Ectodermal cell (in vitro differentiated cells): ENCODE data around the gene DHX40.

Experiments used
- H3K27ac ChIP-seq: 2 replicates; pipeline ENCODE4 v1.7.0; 2013; ENCODE audit warnings: mild to moderate bottlenecking, low read depth, low read length; ENCODE audit not compliant: insufficient read depth, poor library complexity, severe bottlenecking
- H3K27me3 ChIP-seq: 2 replicates; pipeline ENCODE4 v1.7.0; 2013; ENCODE audit warnings: mild to moderate bottlenecking, low read length; ENCODE audit not compliant: insufficient read depth, control insufficient read depth, poor library complexity, severe bottlenecking
- H3K36me3 ChIP-seq: one replicate; pipeline ENCODE4 v1.7.0; 2013; ENCODE audit warnings: low read length; ENCODE audit not compliant: control insufficient read depth, insufficient read depth
- H3K4me1 ChIP-seq: one replicate; pipeline ENCODE4 v1.7.0; 2013; ENCODE audit warnings: low read length; ENCODE audit not compliant: control insufficient read depth, insufficient read depth
- H3K4me3 ChIP-seq: 2 replicates; pipeline ENCODE4 v1.7.0; 2013; ENCODE audit warnings: low read depth, low read length, control low read depth; ENCODE audit not compliant: insufficient read depth
- H3K9me3 ChIP-seq: 2 replicates; pipeline ENCODE4 v1.7.0; 2013; ENCODE audit warnings: mild to moderate bottlenecking, low read length, moderate library complexity; ENCODE audit not compliant: control insufficient read depth
- WGBS, 2 experiments: methylation state at CpG; one replicate each; pipeline ENCODE4 v1.1.7; 2013; ENCODE audit warnings: missing lambda C conversion rate in 2 of 2; 5-methylcytosine and 5-hydroxymethylcytosine counted together

DHX40 gene

GRCh38 chr17:59611503-59611902, 46.1 kb downstream of the DHX40 start:
- Histone ChIP-seq H3K4me3 (no peak overlapping the region), H3K9me3 (no peaks in the 10 kb centered on the region), H3K4me1 (no peaks in the 10 kb centered on the region), H3K27ac (no peak overlapping the region), H3K36me3 (peaks cover 12% of the 10 kb centered on the region), H3K27me3 (no peaks in the 10 kb centered on the region)

- Histone ChIP-seq H3K4me1 (peaks cover 6% of the 10 kb centered on the region), H3K27me3 (no peaks in the 10 kb centered on the region), H3K27ac (no peak overlapping the region), H3K4me3 (no peak overlapping the region), H3K9me3 (no peaks in the 10 kb centered on the region), H3K36me3 (no peaks in the 10 kb centered on the region)
- WGBS, 2 experiments = 92 to 95% methylated on average over 7 of the region's 7 CpGs
These were observed 51.0 kb downstream of the DHX40 start for GRCh38 chr17:59616253-59616920.

GRCh38 chr17:59617156-59617732, 51.8 kb downstream of the DHX40 start:
- H3K27ac ChIP-seq = no peak overlapping the region
- no peak overlapping the region for H3K4me3 ChIP-seq
- no peaks in the 10 kb centered on the region for H3K36me3 ChIP-seq
- no peaks in the 10 kb centered on the region for H3K9me3 ChIP-seq
- no peaks in the 10 kb centered on the region for H3K27me3 ChIP-seq
- H3K4me1 ChIP-seq = peaks cover 13% of the 10 kb centered on the region
- 70 to 95% methylated on average over 1 of the region's 1 CpG for WGBS, 2 experiments

- H3K36me3 ChIP-seq = no peaks in the 10 kb centered on the region
- peaks cover 19% of the 10 kb centered on the region for H3K4me1 ChIP-seq
- H3K27ac ChIP-seq = peak overlapping the region; percentile 98
- H3K9me3 ChIP-seq = no peaks in the 10 kb centered on the region
- H3K4me3 ChIP-seq = peak overlapping the region; percentile 81
- 0 to 1% methylated on average over 11 of the region's 11 CpGs for WGBS, 2 experiments
- no peaks in the 10 kb centered on the region for H3K27me3 ChIP-seq
These were observed 53.6 kb downstream of the DHX40 start for GRCh38 chr17:59619035-59619297.

- Histone ChIP-seq H3K27me3 (no peaks in the 10 kb centered on the region), H3K4me1 (peaks cover 19% of the 10 kb centered on the region), H3K9me3 (no peaks in the 10 kb centered on the region), H3K36me3 (no peaks in the 10 kb centered on the region), H3K27ac (peak within 1 kb of the TSS; percentile 98), H3K4me3 (peak within 1 kb of the TSS; percentile 81)
- 0% methylated on average over 65 of the region's 65 CpGs for WGBS, 2 experiments
These were observed 54.1 kb downstream of the DHX40 start, which contains the start of gene CLTC for GRCh38 chr17:59619298-59620063. Gene CLTC (plus strand): TSS chr17:59619895. CDS start chr17:59620132, 237 bp downstream.

GRCh38 chr17:59620064-59620359, 54.6 kb downstream of the DHX40 start:
- H3K4me1 ChIP-seq = peaks cover 19% of the 10 kb centered on the region
- WGBS, 2 experiments = 0% methylated on average over 13 of the region's 13 CpGs
- no peaks in the 10 kb centered on the region for H3K27me3 ChIP-seq
- no peaks in the 10 kb centered on the region for H3K36me3 ChIP-seq
- H3K27ac ChIP-seq = peak overlapping the region; percentile 98
- H3K9me3 ChIP-seq = no peaks in the 10 kb centered on the region
- H3K4me3 ChIP-seq = peak overlapping the region; percentile 81

GRCh38 chr17:59620518-59621259, 55.3 kb downstream of the DHX40 start:
- Histone ChIP-seq H3K9me3 (no peaks in the 10 kb centered on the region), H3K4me1 (peaks cover 19% of the 10 kb centered on the region), H3K4me3 (peak overlapping the region; percentile 81), H3K27ac (peak overlapping the region; percentile 53), H3K36me3 (no peaks in the 10 kb centered on the region), H3K27me3 (no peaks in the 10 kb centered on the region)
- WGBS, 2 experiments = 2 to 5% methylated on average over 9 to 14 of the region's 14 CpGs

- Histone ChIP-seq H3K4me3 (peak overlapping the region; percentile 81), H3K36me3 (no peaks in the 10 kb centered on the region), H3K9me3 (no peaks in the 10 kb centered on the region), H3K27ac (no peak overlapping the region), H3K27me3 (no peaks in the 10 kb centered on the region), H3K4me1 (peaks cover 19% of the 10 kb centered on the region)
- 78 to 87% methylated on average over 1 to 4 of the region's 4 CpGs for WGBS, 2 experiments
These were observed 56.4 kb downstream of the DHX40 start for GRCh38 chr17:59621771-59622170.

- WGBS, 2 experiments = 86 to 91% methylated on average over 2 of the region's 2 CpGs
- Histone ChIP-seq H3K27me3 (no peaks in the 10 kb centered on the region), H3K27ac (no peak overlapping the region), H3K4me1 (peaks cover 19% of the 10 kb centered on the region), H3K9me3 (no peaks in the 10 kb centered on the region), H3K4me3 (no peak overlapping the region), H3K36me3 (no peaks in the 10 kb centered on the region)
These were observed 57.7 kb downstream of the DHX40 start for GRCh38 chr17:59623151-59623550.

- peaks cover 9% of the 10 kb centered on the region for H3K4me1 ChIP-seq
- no peak overlapping the region for H3K4me3 ChIP-seq
- H3K27me3 ChIP-seq = no peaks in the 10 kb centered on the region
- no peak overlapping the region for H3K27ac ChIP-seq
- H3K9me3 ChIP-seq = no peaks in the 10 kb centered on the region
- H3K36me3 ChIP-seq = no peaks in the 10 kb centered on the region
- 93 to 94% methylated on average over 5 of the region's 5 CpGs for WGBS, 2 experiments
These were observed 61.3 kb downstream of the DHX40 start for GRCh38 chr17:59626756-59627155.
